ENCODE measurements around the gene LRRN3.
A peak's percentile ranks its signal among the peaks of the same experiment; 100 is the strongest.
"Not testable (repeated sequence)": the region's sequence is repeated elsewhere in the genome, so short reads cannot be mapped to it uniquely, and the experiment has no call there.

LRRN3 gene

GRCh38 chr7:111059833-111060232 lies 31.1 kb upstream of the LRRN3 start:
- H3K4me3 ChIP-seq (ENCODE audit: control insufficient read depth, low read depth, low read length), result no peak overlapping the region
- no peak for TF ChIP-seq CTCF (conservative IDR thresholded peaks at IDR 0.05; ENCODE audit: control insufficient read depth, insufficient read depth, low read depth, low read length)
- DNase-seq (ENCODE audit: low read depth), result peak; percentile 11

GRCh38 chr7:111063166-111063565 lies 27.8 kb upstream of the LRRN3 start:
- TF ChIP-seq CTCF (conservative IDR thresholded peaks at IDR 0.05; ENCODE audit: control insufficient read depth, insufficient read depth, low read depth, low read length), result no peak
- DNase-seq (ENCODE audit: low read depth), result no peak
- H3K4me3 ChIP-seq (ENCODE audit: control insufficient read depth, low read depth, low read length), result no peak overlapping the region

- no peak for TF ChIP-seq CTCF (conservative IDR thresholded peaks at IDR 0.05; ENCODE audit: control insufficient read depth, insufficient read depth, low read depth, low read length)
These were observed 23.7 kb upstream of the LRRN3 start for GRCh38 chr7:111067251-111067650.

GRCh38 chr7:111067682-111068081 lies 23.2 kb upstream of the LRRN3 start:
- no peak for TF ChIP-seq CTCF (conservative IDR thresholded peaks at IDR 0.05; ENCODE audit: control insufficient read depth, insufficient read depth, low read depth, low read length)
- H3K4me3 ChIP-seq (ENCODE audit: control insufficient read depth, low read depth, low read length), result no peak overlapping the region
- no peak for DNase-seq (ENCODE audit: low read depth)

More at GRCh38 chr7:111067251-111067650, 23.7 kb upstream of the LRRN3 start:
- H3K4me3 ChIP-seq (ENCODE audit: control insufficient read depth, low read depth, low read length), result no peak overlapping the region
- no peak for DNase-seq (ENCODE audit: low read depth)

- no peak for TF ChIP-seq CTCF (conservative IDR thresholded peaks at IDR 0.05; ENCODE audit: control insufficient read depth, insufficient read depth, low read depth, low read length)
- no peak for DNase-seq (ENCODE audit: low read depth)
- H3K4me3 ChIP-seq (ENCODE audit: control insufficient read depth, low read depth, low read length), result no peak overlapping the region
These were observed 22.3 kb upstream of the LRRN3 start for GRCh38 chr7:111068618-111069017.

- no peak overlapping the region for H3K4me3 ChIP-seq (ENCODE audit: control insufficient read depth, low read depth, low read length)
- no peak for DNase-seq (ENCODE audit: low read depth)
- no peak for TF ChIP-seq CTCF (conservative IDR thresholded peaks at IDR 0.05; ENCODE audit: control insufficient read depth, insufficient read depth, low read depth, low read length)
These were observed 19.4 kb upstream of the LRRN3 start for GRCh38 chr7:111071556-111071955.

GRCh38 chr7:111072658-111073057 lies 18.3 kb upstream of the LRRN3 start:
- DNase-seq (ENCODE audit: low read depth), result not testable (repeated sequence)

More at GRCh38 chr7:111072658-111073057, 18.3 kb upstream of the LRRN3 start:
- H3K4me3 ChIP-seq (ENCODE audit: control insufficient read depth, low read depth, low read length), result not testable (repeated sequence)

Data from fibroblast of mammary gland (primary cell).